ENCODE data around the gene LIN9.
"Not testable (repeated sequence)": the region's sequence is repeated elsewhere in the genome, so short reads cannot be mapped to it uniquely, and the experiment has no call there.

Gene LIN9

DNA sequence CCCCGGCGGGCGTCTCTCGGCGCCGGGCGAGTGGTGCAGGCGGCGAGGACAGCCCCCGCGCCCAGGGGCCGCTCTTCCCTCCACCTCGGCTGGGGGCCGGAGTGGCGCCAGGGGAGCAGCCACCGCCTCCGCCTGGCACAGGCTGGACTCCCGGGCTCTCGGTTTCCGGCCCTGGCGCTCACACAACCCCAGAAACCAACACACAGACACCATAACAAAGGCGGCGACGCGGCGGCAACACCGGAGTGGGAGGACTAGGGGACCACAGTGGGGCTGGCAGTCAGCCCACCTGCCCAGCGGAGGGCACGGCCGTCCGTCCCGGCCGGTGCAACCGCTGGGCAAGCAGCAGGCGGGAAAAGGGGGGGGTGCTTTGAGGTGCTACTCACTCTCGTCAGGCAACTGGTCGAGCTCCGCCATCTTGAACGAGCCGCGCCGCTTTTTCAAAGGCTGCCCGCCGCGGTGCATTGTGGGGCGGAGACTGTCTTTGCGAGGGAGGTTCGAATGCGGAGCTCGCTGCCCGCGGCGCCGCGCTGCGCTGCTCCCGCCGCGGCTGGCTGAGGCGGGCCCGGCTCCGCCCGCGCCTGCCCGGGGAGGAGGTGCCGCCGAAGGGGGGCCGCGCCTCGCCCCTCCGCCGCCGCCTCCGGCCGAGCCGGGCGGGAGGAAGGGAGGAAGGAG, at the start of gene LIN9:
Gene LIN9 (minus strand): TSS at position 442 of the 675 bp plus-strand sequence. CDS start 25 bp downstream, at position 417.
- DNase-seq: peak; percentile 83

GRCh38 chr1:226357416-226357815, 48.5 kb upstream of the LIN9 start:
- DNase-seq: no peak

GRCh38 chr1:226355669-226356551, 46.9 kb upstream of the LIN9 start:
- peak; percentile 66 for DNase-seq

- DNase-seq: no peak
These were observed 46.1 kb upstream of the LIN9 start for GRCh38 chr1:226355016-226355415.

DNA sequence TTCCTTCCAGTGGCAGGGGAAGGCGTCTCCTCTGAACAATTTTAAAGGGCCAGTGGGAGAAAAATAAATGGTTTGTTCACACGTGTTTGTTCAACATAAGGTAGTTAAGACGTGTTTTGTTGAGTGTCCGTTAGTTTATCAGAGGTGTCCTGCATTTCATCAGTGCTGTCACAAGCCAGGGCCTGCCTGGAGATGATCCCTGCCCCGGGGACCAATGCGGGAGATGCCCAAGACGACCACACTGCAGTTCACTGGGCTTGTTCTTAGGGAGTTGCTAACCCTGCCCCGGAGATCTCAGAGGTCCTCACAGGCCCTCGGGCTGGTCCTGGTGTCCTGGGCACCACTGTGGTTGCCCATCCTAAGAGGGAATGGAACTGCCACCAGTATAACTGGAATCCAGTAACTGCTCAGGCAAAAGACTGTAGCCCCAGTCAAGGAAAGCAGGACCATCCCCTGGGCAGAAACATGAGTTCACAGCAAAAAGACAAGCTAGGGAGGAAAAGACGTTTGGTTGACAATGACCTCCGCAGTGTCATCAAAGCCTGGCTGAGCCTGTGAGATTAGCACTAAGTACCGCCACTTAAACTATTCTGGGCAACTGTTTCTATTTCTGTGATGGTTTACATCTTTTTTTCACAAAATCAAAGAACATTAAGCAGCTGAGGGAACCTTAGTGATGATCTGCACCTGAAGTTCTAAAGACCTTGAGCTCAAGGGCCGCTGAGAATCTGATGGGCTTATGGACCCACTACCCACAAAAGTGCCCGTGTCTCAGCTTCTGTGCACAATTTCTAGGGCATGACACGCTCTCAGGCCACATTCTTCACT, 44.9 kb upstream of the LIN9 start:
- no peak for DNase-seq

DNA sequence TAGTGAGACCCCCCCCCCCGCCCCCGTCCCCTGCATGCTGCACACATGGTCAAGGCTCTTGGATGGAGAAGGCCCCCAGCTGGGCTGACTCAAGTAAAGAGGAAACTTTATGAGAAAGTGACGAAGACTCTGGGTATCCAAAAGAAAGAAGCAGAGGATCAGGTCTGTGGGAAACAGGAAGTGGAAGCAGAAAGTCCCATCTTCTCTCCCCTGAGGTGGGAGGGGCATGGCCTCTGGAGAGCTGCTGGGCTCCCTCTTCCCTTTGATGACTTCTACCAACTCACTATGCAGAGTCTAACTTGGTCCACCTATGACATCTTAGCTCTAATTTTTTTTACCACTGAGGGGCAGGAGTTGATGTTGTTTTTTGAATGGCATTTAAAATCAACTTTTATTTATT, 42.7 kb upstream of the LIN9 start:
- no peak for DNase-seq

- no peak for DNase-seq
These were observed 41.5 kb upstream of the LIN9 start for GRCh38 chr1:226350519-226350865.

- no peak for DNase-seq
These were observed 41.0 kb upstream of the LIN9 start for GRCh38 chr1:226349801-226350518.

GRCh38 chr1:226349081-226349480, 40.1 kb upstream of the LIN9 start:
- DNase-seq: no peak

- DNase-seq: no peak
These were observed 35.7 kb upstream of the LIN9 start for GRCh38 chr1:226344441-226345259.

DNA sequence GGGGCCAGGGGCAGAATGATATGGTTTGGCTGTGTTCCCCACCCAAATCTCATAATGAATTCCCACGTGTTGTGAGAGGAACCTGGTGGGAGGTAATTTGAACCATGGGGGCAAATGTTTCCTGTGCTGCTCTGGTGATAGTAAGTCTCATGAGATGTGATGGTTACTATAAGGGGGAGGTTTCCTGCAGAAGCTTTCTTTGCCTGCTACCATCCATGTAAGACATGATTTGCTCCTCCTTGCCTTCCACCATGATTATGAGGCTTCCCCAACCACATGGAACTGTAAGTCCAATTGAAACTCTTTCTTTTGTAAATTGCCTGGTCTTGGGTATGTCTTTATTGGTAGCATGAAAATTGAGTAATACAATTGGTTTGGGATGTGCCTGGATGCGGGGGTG, 33.7 kb upstream of the LIN9 start:
- no peak for DNase-seq

DNA sequence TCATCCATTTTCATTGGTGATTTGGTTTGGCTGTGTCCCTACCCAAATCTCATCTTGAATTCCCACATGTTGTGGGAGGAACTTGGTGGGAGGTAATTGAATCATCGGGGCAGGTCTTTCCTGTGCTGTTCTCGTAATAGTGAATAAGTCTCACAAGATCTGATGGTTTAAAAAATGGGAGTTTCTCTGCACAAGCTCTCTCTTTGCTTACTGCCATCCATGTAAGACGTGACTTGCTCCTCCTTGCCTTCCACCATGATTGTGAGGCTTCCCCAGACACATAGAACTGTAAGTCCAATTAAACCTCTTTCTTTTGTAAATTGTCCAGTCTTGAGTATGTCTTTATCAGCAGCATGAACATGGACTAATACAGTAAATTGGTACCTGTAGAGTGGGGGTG, 31.1 kb upstream of the LIN9 start:
- DNase-seq: not testable (repeated sequence)

- no peak for DNase-seq
These were observed 28.4 kb upstream of the LIN9 start for GRCh38 chr1:226337276-226337875.

- no peak for DNase-seq
These were observed 26.7 kb upstream of the LIN9 start for GRCh38 chr1:226335661-226336060.

DNA sequence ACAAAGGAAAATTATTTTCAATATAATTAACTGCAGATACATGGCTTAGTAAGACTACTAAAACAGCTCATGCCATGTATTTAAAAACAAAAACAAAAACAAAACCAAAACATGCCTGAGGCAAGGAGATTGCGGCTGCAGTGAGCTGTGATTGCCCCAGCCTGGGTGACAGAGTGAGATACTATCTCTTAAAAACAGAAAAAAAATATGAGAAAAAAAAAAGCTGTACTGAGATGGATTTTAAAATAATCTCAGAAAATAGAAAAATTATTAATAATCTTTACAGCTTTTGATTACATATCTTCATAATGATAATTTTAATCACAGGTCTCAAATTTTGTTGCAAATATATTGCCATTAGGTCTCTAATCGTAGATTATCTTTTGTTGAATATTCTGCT, 24.0 kb upstream of the LIN9 start:
- DNase-seq: no peak

DNA sequence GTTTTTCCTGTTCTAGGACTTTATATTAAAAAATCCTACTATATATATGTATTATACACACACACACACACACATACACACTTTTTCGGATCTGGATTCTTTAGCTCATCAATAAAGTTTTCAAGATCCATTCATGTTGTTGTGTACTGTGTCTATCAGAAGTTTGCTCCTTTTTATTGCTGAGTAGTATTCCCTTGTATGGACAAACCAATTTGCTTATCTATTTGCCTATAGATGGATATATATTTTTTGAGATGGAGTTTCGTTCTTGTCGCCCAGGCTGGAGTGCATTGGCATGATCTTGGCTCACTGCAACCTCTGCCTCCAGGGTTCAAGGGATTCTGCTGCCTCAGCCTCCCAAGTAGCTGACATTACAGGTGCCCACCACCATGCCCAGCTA, 20.3 kb upstream of the LIN9 start:
- DNase-seq: no peak

DNA sequence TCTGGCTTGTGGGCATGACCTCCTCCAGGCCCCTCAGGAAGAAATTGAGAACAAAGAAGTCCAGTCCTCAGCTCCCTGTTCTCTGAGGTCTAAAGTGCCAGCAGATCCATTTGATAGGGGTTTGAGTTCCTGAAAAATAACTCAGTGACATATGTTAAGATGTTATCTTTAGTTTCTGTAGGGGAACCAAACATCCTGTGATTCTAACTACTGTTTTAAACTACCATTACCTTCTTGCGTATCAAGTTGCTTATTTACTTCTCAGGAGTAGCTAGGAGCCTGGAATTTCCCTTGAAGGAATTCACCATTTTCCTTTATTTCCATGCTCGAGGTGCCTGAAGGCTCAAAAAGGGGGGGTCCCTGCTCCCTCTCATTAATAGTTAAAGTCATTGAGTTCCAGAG, 18.8 kb upstream of the LIN9 start:
- no peak for DNase-seq

DNA sequence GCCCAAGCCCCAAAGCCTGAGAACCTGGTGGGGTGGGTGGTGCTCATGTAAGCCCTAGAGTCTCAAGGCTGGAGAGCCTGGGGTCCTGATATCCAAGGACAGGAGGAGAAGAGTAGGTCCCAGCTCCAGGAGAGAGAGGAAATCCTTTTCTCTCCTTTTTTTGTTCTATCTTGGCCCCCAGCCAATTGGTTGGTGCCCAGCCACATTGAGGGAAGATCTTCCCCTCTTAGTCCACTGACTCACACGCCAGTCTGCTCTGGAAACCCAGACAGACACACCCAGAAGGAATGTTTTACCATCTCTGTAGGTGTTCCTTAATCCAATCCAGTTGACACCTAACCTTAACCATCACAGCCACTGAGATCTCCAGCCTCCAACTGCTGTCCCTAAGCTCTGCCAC, 16.2 kb upstream of the LIN9 start:
- no peak for DNase-seq

DNA sequence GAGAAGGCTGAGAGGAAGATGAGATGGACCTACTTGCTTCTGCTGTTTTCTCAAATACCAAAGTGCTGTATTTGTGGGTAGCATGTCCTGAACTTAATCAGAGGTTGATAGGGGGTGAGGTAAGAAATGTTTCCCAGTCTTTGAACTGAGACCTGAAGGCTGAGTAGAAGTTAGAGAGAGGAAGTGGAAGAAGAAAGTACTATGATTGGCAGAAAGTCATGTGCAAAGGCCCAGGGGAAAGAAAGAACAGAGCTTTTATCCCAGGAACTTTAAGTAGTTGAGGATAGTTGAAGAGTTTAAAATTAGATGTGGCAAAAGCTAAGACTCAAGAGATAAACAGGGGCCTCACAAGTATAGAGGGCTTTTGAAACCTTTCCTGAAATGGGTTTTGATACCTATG, 15.5 kb upstream of the LIN9 start:
- DNase-seq: no peak

GRCh38 chr1:226322986-226323385, 14.0 kb upstream of the LIN9 start:
- no peak for DNase-seq

- DNase-seq: no peak
These were observed 12.0 kb upstream of the LIN9 start for GRCh38 chr1:226320930-226321329.

GRCh38 chr1:226318471-226318870, 9.5 kb upstream of the LIN9 start:
- no peak for DNase-seq

All from NCI-H446 treated with DMSO at 0.1 percent for 48 hours (cell line).